Astrocyte (in vitro differentiated cells and primary cell): ENCODE results near the gene LINGO4.

Experiments
- EZH2 ChIP-seq: IDR thresholded peaks from 2 replicates; pipeline ENCODE4 v1.6.1; 2012; ENCODE audit warnings: mild to moderate bottlenecking, low read length, inconsistent platforms; ENCODE audit not compliant: insufficient read depth
- TF ChIP-seq, protein P1 (sequence below): IDR thresholded peaks from 2 replicates; pipeline ENCODE4 v1.5.1; 2011; ENCODE audit warnings: low read depth, mild to moderate bottlenecking, inconsistent platforms, low read length, moderate library complexity; ENCODE audit not compliant: insufficient read depth

DNA sequence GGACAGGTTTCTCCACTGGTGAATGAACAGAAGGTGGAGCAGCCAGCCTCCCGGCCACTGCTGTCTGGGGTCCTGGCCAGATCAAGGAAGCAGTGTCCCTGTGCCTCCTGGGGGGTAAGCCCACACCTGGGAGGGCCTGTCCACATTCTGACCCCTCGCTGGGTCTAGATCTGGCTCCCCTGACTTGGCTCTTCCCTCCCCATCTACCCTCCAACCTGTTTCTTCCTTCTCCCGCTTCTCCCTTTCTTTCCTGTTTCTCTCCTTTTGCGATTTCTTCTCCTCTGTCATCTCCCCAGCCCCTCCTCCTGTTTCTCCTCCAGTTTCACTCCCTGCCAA, 26.0 kb upstream of the LINGO4 start:
- TF ChIP-seq, protein P1, sequence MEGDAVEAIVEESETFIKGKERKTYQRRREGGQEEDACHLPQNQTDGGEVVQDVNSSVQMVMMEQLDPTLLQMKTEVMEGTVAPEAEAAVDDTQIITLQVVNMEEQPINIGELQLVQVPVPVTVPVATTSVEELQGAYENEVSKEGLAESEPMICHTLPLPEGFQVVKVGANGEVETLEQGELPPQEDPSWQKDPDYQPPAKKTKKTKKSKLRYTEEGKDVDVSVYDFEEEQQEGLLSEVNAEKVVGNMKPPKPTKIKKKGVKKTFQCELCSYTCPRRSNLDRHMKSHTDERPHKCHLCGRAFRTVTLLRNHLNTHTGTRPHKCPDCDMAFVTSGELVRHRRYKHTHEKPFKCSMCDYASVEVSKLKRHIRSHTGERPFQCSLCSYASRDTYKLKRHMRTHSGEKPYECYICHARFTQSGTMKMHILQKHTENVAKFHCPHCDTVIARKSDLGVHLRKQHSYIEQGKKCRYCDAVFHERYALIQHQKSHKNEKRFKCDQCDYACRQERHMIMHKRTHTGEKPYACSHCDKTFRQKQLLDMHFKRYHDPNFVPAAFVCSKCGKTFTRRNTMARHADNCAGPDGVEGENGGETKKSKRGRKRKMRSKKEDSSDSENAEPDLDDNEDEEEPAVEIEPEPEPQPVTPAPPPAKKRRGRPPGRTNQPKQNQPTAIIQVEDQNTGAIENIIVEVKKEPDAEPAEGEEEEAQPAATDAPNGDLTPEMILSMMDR, result no peak
- no peak for TF ChIP-seq EZH2
